ENCODE results near the gene PARVG.

DNA sequence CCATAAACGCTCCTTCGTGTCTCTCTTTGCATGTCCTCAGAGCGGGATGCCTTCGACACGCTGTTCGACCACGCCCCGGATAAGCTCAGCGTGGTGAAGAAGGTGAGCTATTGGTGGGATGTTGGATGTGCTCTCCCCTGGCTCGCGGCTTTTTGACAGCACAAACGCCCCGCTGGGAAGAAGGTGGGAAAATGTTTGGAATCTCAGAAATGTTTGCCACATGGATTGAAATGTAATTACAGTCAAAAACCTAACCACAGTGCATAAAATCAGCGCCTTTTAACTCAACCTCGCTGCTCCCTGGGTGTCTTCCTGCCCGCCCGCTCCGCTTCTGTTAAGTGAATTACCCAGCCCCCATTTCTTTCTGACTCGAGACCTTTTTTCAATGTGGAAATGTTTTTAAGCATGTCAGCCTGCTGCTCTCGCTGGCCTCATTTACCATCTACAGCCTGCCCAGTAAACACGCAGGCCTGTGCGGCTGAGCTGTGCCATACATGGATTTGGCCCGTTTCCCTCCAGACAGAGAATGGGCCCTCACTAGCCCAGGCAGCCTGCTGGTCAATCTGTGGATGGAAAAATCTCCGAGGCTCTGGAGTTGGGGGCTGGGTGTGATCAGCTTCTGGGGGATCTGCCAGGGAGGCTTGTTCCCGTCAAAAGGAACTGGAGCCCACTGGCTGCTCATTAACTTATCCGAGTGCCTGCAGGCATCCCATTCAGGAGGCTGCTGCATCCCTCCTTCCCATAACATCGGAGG, 32.7 kb upstream of the PARVG start:
- TF ChIP-seq, protein P1, sequence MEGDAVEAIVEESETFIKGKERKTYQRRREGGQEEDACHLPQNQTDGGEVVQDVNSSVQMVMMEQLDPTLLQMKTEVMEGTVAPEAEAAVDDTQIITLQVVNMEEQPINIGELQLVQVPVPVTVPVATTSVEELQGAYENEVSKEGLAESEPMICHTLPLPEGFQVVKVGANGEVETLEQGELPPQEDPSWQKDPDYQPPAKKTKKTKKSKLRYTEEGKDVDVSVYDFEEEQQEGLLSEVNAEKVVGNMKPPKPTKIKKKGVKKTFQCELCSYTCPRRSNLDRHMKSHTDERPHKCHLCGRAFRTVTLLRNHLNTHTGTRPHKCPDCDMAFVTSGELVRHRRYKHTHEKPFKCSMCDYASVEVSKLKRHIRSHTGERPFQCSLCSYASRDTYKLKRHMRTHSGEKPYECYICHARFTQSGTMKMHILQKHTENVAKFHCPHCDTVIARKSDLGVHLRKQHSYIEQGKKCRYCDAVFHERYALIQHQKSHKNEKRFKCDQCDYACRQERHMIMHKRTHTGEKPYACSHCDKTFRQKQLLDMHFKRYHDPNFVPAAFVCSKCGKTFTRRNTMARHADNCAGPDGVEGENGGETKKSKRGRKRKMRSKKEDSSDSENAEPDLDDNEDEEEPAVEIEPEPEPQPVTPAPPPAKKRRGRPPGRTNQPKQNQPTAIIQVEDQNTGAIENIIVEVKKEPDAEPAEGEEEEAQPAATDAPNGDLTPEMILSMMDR (IDR thresholded peaks at IDR 0.05; ENCODE audit: insufficient read depth, low read length, poor library complexity, severe bottlenecking): no peak
- no peak for TF ChIP-seq EZH2phosphoT487 (conservative IDR thresholded peaks at IDR 0.05; ENCODE audit: low read length)

Measured in SU-DHL-6 (cell line).